ENCODE data around the gene KRT7.

Gene KRT7

GRCh38 chr12:52223406-52224039 lies 9.5 kb upstream of the KRT7 start:
- H4K20me1 ChIP-seq: no peaks in the 10 kb centered on the region
- no peaks in the 10 kb centered on the region for H3K36me3 ChIP-seq
- no peak overlapping the region for H3K4me3 ChIP-seq
- H3K9ac ChIP-seq: no peak overlapping the region
- no peak overlapping the region for H3K27ac ChIP-seq
- no peak overlapping the region for H3K4me2 ChIP-seq
- TF ChIP-seq Cebpa-rat (IDR thresholded peaks at IDR 0.05): no peak
- peaks cover 0 to 22% (median 1%) of the 10 kb centered on the region in 10 experiments; a peak in 8 of 20 replicates for H3K4me1 ChIP-seq
- H3K27me3 ChIP-seq: no peaks in the 10 kb centered on the region
- no peaks in the 10 kb centered on the region for H3K9me3 ChIP-seq (replicated peaks in 1 of 11)

GRCh38 chr12:52224151-52224550 lies 8.9 kb upstream of the KRT7 start:
- H3K36me3 ChIP-seq: no peaks in the 10 kb centered on the region
- peaks cover 0 to 22% (median 1%) of the 10 kb centered on the region in 10 experiments; a peak in 8 of 20 replicates for H3K4me1 ChIP-seq
- no peak overlapping the region for H3K27ac ChIP-seq
- H3K9ac ChIP-seq: no peak overlapping the region
- no peak overlapping the region for H3K4me2 ChIP-seq
- H3K9me3 ChIP-seq (replicated peaks in 1 of 11): no peaks in the 10 kb centered on the region
- no peak overlapping the region for H3K4me3 ChIP-seq
- H3K27me3 ChIP-seq: no peaks in the 10 kb centered on the region
- H4K20me1 ChIP-seq: no peaks in the 10 kb centered on the region
- no peak for TF ChIP-seq Cebpa-rat (IDR thresholded peaks at IDR 0.05)

GRCh38 chr12:52225752-52226151 lies 7.3 kb upstream of the KRT7 start:
- H3K27me3 ChIP-seq: no peaks in the 10 kb centered on the region
- H3K4me1 ChIP-seq: peaks cover 0 to 22% (median 1%) of the 10 kb centered on the region in 10 experiments; a peak in 8 of 20 replicates
- H3K4me2 ChIP-seq: peak overlapping the region in 3 of 11 experiments; percentile 20 to 50 (median 47); a peak in 4 of 22 replicates
- no peak overlapping the region for H3K4me3 ChIP-seq
- H4K20me1 ChIP-seq: no peaks in the 10 kb centered on the region
- no peaks in the 10 kb centered on the region for H3K36me3 ChIP-seq
- no peaks in the 10 kb centered on the region for H3K9me3 ChIP-seq (replicated peaks in 1 of 11)
- no peak overlapping the region for H3K27ac ChIP-seq
- no peak overlapping the region for H3K9ac ChIP-seq
- no peak for TF ChIP-seq Cebpa-rat (IDR thresholded peaks at IDR 0.05)

GRCh38 chr12:52226446-52226845 lies 6.6 kb upstream of the KRT7 start:
- Histone ChIP-seq H3K36me3 (no peaks in the 10 kb centered on the region), H3K9me3 (replicated peaks in 1 of 11) (no peaks in the 10 kb centered on the region), H4K20me1 (no peaks in the 10 kb centered on the region; a peak in 1 of 22 replicates), H3K27ac (no peak overlapping the region), H3K4me3 (no peak overlapping the region), H3K4me1 (peaks cover 0 to 28% (median 1%) of the 10 kb centered on the region in 10 experiments; a peak in 9 of 20 replicates), H3K27me3 (no peaks in the 10 kb centered on the region), H3K4me2 (peak overlapping the region in 4 of 11 experiments; percentile 20 to 50 (median 39); a peak in 5 of 22 replicates), H3K9ac (no peak overlapping the region)
- TF ChIP-seq Cebpa-rat (IDR thresholded peaks at IDR 0.05): no peak

GRCh38 chr12:52227606-52228166 lies 5.4 kb upstream of the KRT7 start:
- H3K4me3 ChIP-seq: no peak overlapping the region
- peaks cover 0 to 33% (median 1%) of the 10 kb centered on the region in 10 experiments; a peak in 9 of 20 replicates for H3K4me1 ChIP-seq
- TF ChIP-seq Cebpa-rat (IDR thresholded peaks at IDR 0.05): no peak

GRCh38 chr12:52228366-52228765 lies 4.7 kb upstream of the KRT7 start:
- Histone ChIP-seq H4K20me1 (no peaks in the 10 kb centered on the region; a peak in 1 of 22 replicates), H3K4me3 (no peak overlapping the region), H3K27ac (no peak overlapping the region), H3K9ac (no peak overlapping the region), H3K4me1 (peaks cover 0 to 33% (median 1%) of the 10 kb centered on the region in 10 experiments; a peak in 9 of 20 replicates), H3K4me2 (no peak overlapping the region), H3K27me3 (peaks cover 0 to 13% (median 10%) of the 10 kb centered on the region in 11 experiments; a peak in 16 of 22 replicates), H3K9me3 (replicated peaks in 1 of 11) (no peaks in the 10 kb centered on the region), H3K36me3 (no peaks in the 10 kb centered on the region)
- no peak for TF ChIP-seq Cebpa-rat (IDR thresholded peaks at IDR 0.05)

More at GRCh38 chr12:52227606-52228166, 5.4 kb upstream of the KRT7 start:
- no peak overlapping the region for H3K9ac ChIP-seq
- H3K9me3 ChIP-seq (replicated peaks in 1 of 11): no peaks in the 10 kb centered on the region
- H3K36me3 ChIP-seq: no peaks in the 10 kb centered on the region
- H4K20me1 ChIP-seq: no peaks in the 10 kb centered on the region; a peak in 1 of 22 replicates
- peak overlapping the region in 2 of 11 experiments; percentile 7 to 50; a peak in 3 of 22 replicates for H3K4me2 ChIP-seq
- no peak overlapping the region for H3K27ac ChIP-seq
- H3K27me3 ChIP-seq: peaks cover 0 to 7% (median 3%) of the 10 kb centered on the region in 11 experiments; a peak in 11 of 22 replicates

- H3K4me1 ChIP-seq: peaks cover 0 to 33% (median 1%) of the 10 kb centered on the region in 10 experiments; a peak in 9 of 20 replicates
- peaks cover 0 to 18% (median 15%) of the 10 kb centered on the region in 11 experiments; a peak in 16 of 22 replicates for H3K27me3 ChIP-seq
- H3K9ac ChIP-seq: no peak overlapping the region
- no peak for TF ChIP-seq Cebpa-rat (IDR thresholded peaks at IDR 0.05)
- H3K4me2 ChIP-seq: no peak overlapping the region
- no peaks in the 10 kb centered on the region for H3K36me3 ChIP-seq
- no peak overlapping the region for H3K27ac ChIP-seq
- no peaks in the 10 kb centered on the region; a peak in 1 of 22 replicates for H4K20me1 ChIP-seq
- H3K4me3 ChIP-seq: no peak overlapping the region
- H3K9me3 ChIP-seq (replicated peaks in 1 of 11): no peaks in the 10 kb centered on the region
These were observed 4.1 kb upstream of the KRT7 start for GRCh38 chr12:52228931-52229330.

- no peak for TF ChIP-seq Cebpa-rat (IDR thresholded peaks at IDR 0.05)
- no peak overlapping the region for H3K4me2 ChIP-seq
- H3K4me1 ChIP-seq: peaks cover 4 to 42% (median 10%) of the 10 kb centered on the region in 10 experiments
- H4K20me1 ChIP-seq: no peaks in the 10 kb centered on the region; a peak in 1 of 22 replicates
- peaks cover 0 to 18% (median 15%) of the 10 kb centered on the region in 11 experiments; a peak in 16 of 22 replicates for H3K27me3 ChIP-seq
- H3K9ac ChIP-seq: no peak overlapping the region
- no peaks in the 10 kb centered on the region for H3K9me3 ChIP-seq (replicated peaks in 1 of 11)
- H3K4me3 ChIP-seq: no peak overlapping the region
- no peak overlapping the region for H3K27ac ChIP-seq
- no peaks in the 10 kb centered on the region for H3K36me3 ChIP-seq
These were observed 3.2 kb upstream of the KRT7 start for GRCh38 chr12:52229836-52230343.
